ENCODE measurements around the gene SETBP1.

GRCh38 chr18:44804033-44804432 lies 123.3 kb downstream of the SETBP1 start:
- TF ChIP-seq CTCF (IDR thresholded peaks at IDR 0.05) (no peak), POLR2A (IDR thresholded peaks at IDR 0.05) (no peak), POLR2AphosphoS5 (IDR thresholded peaks at IDR 0.05) (no peak), EP300 (IDR thresholded peaks at IDR 0.05; ENCODE audit: low read depth) (no peak)
